Measurements from ENCODE around the gene IPCEF1.

GRCh38 chr6:154343473-154344308 lies 12.9 kb downstream of the IPCEF1 start:
- TF ChIP-seq CTCF (IDR thresholded peaks at IDR 0.05) (peak; percentile 37), POLR2AphosphoS5 (IDR thresholded peaks at IDR 0.05; ENCODE audit: low read depth, low read length) (no peak)
